HEK293T (cell line): ENCODE data around the gene RBMS1.

ENCODE experiments used
- BHLHE40 ChIP-seq: fragments of 450-650 bp; IDR thresholded peaks from 2 replicates; pipeline ENCODE4 v1.6.1; 2016; ENCODE audit warnings: mild to moderate bottlenecking, moderate library complexity, borderline replicate concordance
- CTBP1 ChIP-seq: fragments of 450-650 bp; IDR thresholded peaks from 2 replicates; pipeline ENCODE4 v1.6.1; 2016; ENCODE audit warnings: borderline replicate concordance
- ELF4 ChIP-seq: fragments of 450-650 bp; IDR thresholded peaks from 2 replicates; pipeline ENCODE4 v1.6.1; 2017; ENCODE audit warnings: antibody characterized with exemption
- FOXM1 ChIP-seq: fragments of 450-650 bp; IDR thresholded peaks from 2 replicates; pipeline ENCODE4 v1.6.1; 2017; ENCODE audit warnings: mild to moderate bottlenecking, borderline replicate concordance
- HDGF ChIP-seq: fragments of 450-650 bp; IDR thresholded peaks from 2 replicates; pipeline ENCODE4 v1.6.1; 2017; ENCODE audit warnings: antibody characterized with exemption, borderline replicate concordance
- NFRKB ChIP-seq: fragments of 450-650 bp; IDR thresholded peaks from 2 replicates; pipeline ENCODE4 v1.6.1; 2016; ENCODE audit warnings: mild to moderate bottlenecking, moderate library complexity
- SP1 ChIP-seq: fragments of 450-650 bp; IDR thresholded peaks from 2 replicates; pipeline ENCODE4 v1.6.1; 2017
- SUZ12 ChIP-seq: fragments of 450-650 bp; IDR thresholded peaks from 2 replicates; pipeline ENCODE4 v1.6.1; 2016; ENCODE audit warnings: mild to moderate bottlenecking
- TARDBP ChIP-seq: fragments of 450-650 bp; IDR thresholded peaks from 2 replicates; pipeline ENCODE4 v1.6.1; 2016
- ZNF384 ChIP-seq: fragments of 450-650 bp; IDR thresholded peaks from 2 replicates; pipeline ENCODE4 v1.6.1; 2016

DNA sequence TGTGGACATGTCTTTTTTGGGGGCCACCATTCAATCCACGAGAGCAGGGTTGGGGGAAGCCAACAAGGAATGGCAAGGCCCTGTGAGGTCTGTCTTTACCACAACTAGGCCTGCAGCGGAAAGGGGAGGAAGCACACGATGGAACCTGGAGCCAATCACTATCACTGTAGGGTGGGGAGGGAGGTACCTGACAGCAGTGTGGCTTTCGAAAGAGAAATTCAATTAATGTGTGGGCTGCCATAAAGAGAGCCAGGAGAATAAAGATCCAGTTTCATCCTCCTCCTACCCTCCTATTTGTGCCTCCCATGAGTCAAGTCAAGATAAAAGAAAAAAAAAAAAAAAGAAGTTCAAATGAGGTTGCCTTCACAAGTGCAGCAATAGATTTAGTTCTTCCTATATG lies 18.9 kb upstream of the RBMS1 start:
- TF ChIP-seq FOXM1 (no peak), BHLHE40 (no peak), ELF4 (no peak), NFRKB (no peak), SP1 (no peak), CTBP1 (no peak), TARDBP (no peak), ZNF384 (no peak), HDGF (no peak), SUZ12 (no peak)
